Myocyte (in vitro differentiated cells): ENCODE results near the gene HOXB7. TPM values are rescaled to one million over a fixed set of nuclear protein-coding genes. Genes with fewer than 3 reads are reported as not detected.
A peak's percentile ranks its signal among the peaks of the same experiment; 100 is the strongest.

ENCODE experiments used
- microRNA counts: library from miRNA; unstranded; fragments of <30 nt; microRNA quantifications from one replicate; lab custom pipeline; 2016
- microRNA-seq: library from miRNA; unstranded; fragments of <30 nt; microRNA quantifications from one replicate; pipeline ENCODE4, GENCODE V29; 2016
- total RNA-seq: library from RNA; depleted of rRNA; stranded (reverse); fragments of >200 nt; gene quantifications from 2 replicates; pipeline ENCODE4 v1.2.3, GENCODE V29; 2014

HOXB7 gene
- total RNA-seq, 1 donor from 2014 or later = 30.4 TPM

MicroRNAs encoded within 50 kb of the gene (microRNA counts, 767-probe panel; counts per million panel counts)
- microRNA hsa-miR-10a-5p (lab: Ali Mortazavi, UCI) = 10,463 counts per million, percentile 43 among the panel's probes with 10 or more counts

Small RNAs within 50 kb of the gene (microRNA-seq; reads per million reads assigned to microRNA genes)
- gene MIR196A1 = 0.65 reads per million

Other genes starting within 250 kb of the HOXB7 start
- gene SKAP1, start 180.8 kb downstream of the HOXB7 start, total RNA-seq = not detected in 2 replicates
- not detected in 2 replicates for gene HOXB1, start 80.0 kb downstream of the HOXB7 start, total RNA-seq
- 39.0 and 43.9 TPM in 2 replicates for gene HOXB2, start 65.9 kb downstream of the HOXB7 start, total RNA-seq
- gene HOXB4, start 32.7 kb downstream of the HOXB7 start, total RNA-seq = 4.1 and 4.8 TPM in 2 replicates
- gene HOXB3, start 20.8 kb downstream of the HOXB7 start, total RNA-seq = 8.3 and 8.4 TPM in 2 replicates
- gene HOXB5, start 17.2 kb downstream of the HOXB7 start, total RNA-seq = 0.42 and 0.80 TPM in 2 replicates
- 13.5 and 22.9 TPM in 2 replicates for gene HOXB6, start 6.0 kb downstream of the HOXB7 start, total RNA-seq
- 11.8 and 13.8 TPM in 2 replicates for gene HOXB8, start 4.3 kb upstream of the HOXB7 start, total RNA-seq
- 4.9 and 6.6 TPM in 2 replicates for gene HOXB9, start 15.3 kb upstream of the HOXB7 start, total RNA-seq
- gene PRAC1, start 111.5 kb upstream of the HOXB7 start, total RNA-seq = not detected in 2 replicates
- not detected in 2 replicates for gene PRAC2, start 112.2 kb upstream of the HOXB7 start, total RNA-seq
- gene HOXB13, start 117.7 kb upstream of the HOXB7 start, total RNA-seq = 1.3 and 1.5 TPM in 2 replicates
- gene TTLL6, start 206.2 kb upstream of the HOXB7 start, total RNA-seq = not detected in 2 replicates
- 36.8 and 43.0 TPM in 2 replicates for gene CALCOCO2, start 220.0 kb upstream of the HOXB7 start, total RNA-seq